Osteoblast (primary cell): Measurements from ENCODE around the gene TBL2. TPM values are rescaled to one million over a fixed set of nuclear protein-coding genes. Genes with fewer than 3 reads are reported as not detected.

Source experiments
- DNase-seq: peaks from one replicate; pipeline ENCODE4 v3.0.0; 2011; ENCODE audit warnings: low spot score, mixed read lengths; ENCODE audit not compliant: insufficient read length; ENCODE audit errors: missing footprints
- H2AFZ ChIP-seq: 2 replicates; pipeline ENCODE4 v1.6.0; 2011; ENCODE audit warnings: mild to moderate bottlenecking, low read length
- H3K27ac ChIP-seq: 2 replicates; pipeline ENCODE4 v1.5.1; 2011; ENCODE audit warnings: mild to moderate bottlenecking, low read depth, low read length, moderate library complexity
- H3K27me3 ChIP-seq: 2 replicates; pipeline ENCODE4 v1.6.0; 2012; ENCODE audit warnings: mild to moderate bottlenecking, control low read depth, inconsistent platforms, low read length, moderate library complexity; ENCODE audit not compliant: insufficient read depth
- H3K36me3 ChIP-seq: 2 replicates; pipeline ENCODE4 v1.5.1; 2011; ENCODE audit warnings: mild to moderate bottlenecking, low read length, control low read depth, moderate library complexity; ENCODE audit not compliant: insufficient read depth
- H3K4me1 ChIP-seq: 2 replicates; pipeline ENCODE4 v1.5.1; 2011; ENCODE audit warnings: mild to moderate bottlenecking, low read length, control low read depth, moderate library complexity; ENCODE audit not compliant: insufficient read depth
- H3K4me2 ChIP-seq: 2 replicates; pipeline ENCODE4 v1.6.0; 2011; ENCODE audit warnings: mild to moderate bottlenecking, low read length; ENCODE audit not compliant: insufficient read depth
- H3K4me3 ChIP-seq: fragments of 200-600 bp; sonication (generic); 3 replicates; pipeline ENCODE4 v1.5.1; 2012; ENCODE audit warnings: mild to moderate bottlenecking, low read length, inconsistent platforms; ENCODE audit not compliant: insufficient read depth
- H3K79me2 ChIP-seq: 2 replicates; pipeline ENCODE4 v1.6.0; 2012; ENCODE audit warnings: mild to moderate bottlenecking, low read length, control low read depth, inconsistent platforms; ENCODE audit not compliant: insufficient read depth
- H3K9me3 ChIP-seq: 2 replicates; pipeline ENCODE4 v1.5.1; 2011; ENCODE audit warnings: low read depth, low read length, control low read depth
- H4K20me1 ChIP-seq: 2 replicates; pipeline ENCODE4 v1.6.0; 2012; ENCODE audit warnings: mild to moderate bottlenecking, low read length, control low read depth; ENCODE audit not compliant: insufficient read depth
- total RNA-seq: library from RNA; depleted of rRNA; stranded (reverse); fragments of >200 nt; gene quantifications from 2 replicates; pipeline ENCODE4 v1.2.3, GENCODE V29; 2012
- TF ChIP-seq, protein P1 (sequence below): IDR thresholded peaks from 2 replicates; pipeline ENCODE4 v1.5.1; 2011; ENCODE audit warnings: mild to moderate bottlenecking, low read depth, low read length, moderate library complexity; ENCODE audit errors: extremely low read depth

The TBL2 gene
- total RNA-seq, 1 donor: 56.1 TPM

DNA sequence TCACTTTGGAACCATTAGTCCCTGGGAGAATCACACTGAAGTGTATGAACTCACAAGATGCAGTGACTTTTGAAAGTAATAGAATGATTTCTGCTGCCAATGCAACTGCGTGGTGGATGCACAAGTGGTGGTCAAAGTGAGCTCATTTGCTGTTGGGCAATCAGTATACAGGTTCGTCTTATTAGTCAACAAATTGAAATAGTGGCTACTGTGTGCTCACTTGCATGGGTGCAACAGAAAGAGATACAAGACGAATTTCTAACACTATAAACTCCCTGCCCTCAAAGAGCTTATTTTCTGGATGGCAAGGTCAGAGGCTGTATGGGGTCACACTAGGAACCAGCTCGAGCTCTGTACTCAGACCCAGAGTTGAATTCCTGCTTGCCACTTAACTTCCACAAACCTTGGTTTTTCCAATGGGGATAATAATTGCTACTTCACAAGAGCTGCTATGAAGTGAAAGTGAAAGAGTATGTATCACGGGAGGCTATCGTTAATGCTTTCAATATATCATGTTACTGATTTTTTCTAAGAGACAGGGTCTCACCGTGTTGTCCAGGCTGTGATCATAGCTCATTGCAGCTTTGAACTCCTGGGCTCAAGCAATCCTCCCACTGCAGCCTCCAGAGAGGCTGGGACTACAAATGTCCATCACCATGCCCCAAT, 12.6 kb downstream of the TBL2 start:
- H3K4me1 ChIP-seq: peaks cover 8% of the 10 kb centered on the region
- H3K4me3 ChIP-seq: peak overlapping the region; percentile 66
- peak overlapping the region; percentile 68 for H3K4me2 ChIP-seq
- H3K36me3 ChIP-seq: peaks cover 19% of the 10 kb centered on the region
- peaks cover 7% of the 10 kb centered on the region for H4K20me1 ChIP-seq
- H3K27ac ChIP-seq: no peak overlapping the region
- no peak for DNase-seq
- no peaks in the 10 kb centered on the region for H3K79me2 ChIP-seq
- H2AFZ ChIP-seq: peak overlapping the region; percentile 23
- H3K9me3 ChIP-seq: no peaks in the 10 kb centered on the region
- no peaks in the 10 kb centered on the region for H3K27me3 ChIP-seq
- TF ChIP-seq, protein P1, sequence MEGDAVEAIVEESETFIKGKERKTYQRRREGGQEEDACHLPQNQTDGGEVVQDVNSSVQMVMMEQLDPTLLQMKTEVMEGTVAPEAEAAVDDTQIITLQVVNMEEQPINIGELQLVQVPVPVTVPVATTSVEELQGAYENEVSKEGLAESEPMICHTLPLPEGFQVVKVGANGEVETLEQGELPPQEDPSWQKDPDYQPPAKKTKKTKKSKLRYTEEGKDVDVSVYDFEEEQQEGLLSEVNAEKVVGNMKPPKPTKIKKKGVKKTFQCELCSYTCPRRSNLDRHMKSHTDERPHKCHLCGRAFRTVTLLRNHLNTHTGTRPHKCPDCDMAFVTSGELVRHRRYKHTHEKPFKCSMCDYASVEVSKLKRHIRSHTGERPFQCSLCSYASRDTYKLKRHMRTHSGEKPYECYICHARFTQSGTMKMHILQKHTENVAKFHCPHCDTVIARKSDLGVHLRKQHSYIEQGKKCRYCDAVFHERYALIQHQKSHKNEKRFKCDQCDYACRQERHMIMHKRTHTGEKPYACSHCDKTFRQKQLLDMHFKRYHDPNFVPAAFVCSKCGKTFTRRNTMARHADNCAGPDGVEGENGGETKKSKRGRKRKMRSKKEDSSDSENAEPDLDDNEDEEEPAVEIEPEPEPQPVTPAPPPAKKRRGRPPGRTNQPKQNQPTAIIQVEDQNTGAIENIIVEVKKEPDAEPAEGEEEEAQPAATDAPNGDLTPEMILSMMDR: no peak

DNA sequence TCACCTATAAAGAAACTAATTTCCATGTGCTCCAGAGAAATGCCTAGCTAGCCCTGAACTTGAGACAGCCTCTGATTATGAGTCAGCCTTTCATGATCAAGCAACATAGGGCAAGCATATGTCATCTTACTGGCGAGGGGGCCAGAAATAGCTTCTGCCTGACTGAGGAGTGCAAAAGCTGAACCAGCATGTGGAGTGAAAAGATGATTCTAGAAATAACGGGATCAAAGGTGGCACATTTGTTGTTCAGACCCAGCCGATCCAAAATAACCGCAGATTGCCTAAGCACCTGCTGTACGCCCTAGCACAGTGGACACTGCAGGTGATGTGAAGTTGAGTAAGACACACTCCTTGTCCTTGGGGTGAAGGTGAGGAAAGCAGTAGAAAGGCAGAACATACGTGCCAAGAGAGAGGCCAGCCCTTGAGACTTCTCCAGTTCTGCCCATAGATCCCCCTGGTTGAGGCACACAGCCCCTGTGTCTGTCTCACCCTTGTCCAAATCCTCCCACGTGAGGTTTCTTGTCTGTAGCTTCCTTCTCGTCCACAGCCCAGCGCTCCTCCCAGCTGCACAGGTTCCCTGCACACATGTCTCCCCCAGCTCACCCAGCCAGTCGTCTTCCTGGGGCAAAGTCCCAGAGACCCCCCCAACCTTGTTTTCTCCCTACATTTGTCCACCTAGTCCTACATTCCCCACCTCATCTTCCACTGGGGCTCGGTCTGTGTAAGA, 18.1 kb downstream of the TBL2 start:
- peak; percentile 97 for DNase-seq
- Histone ChIP-seq H3K9me3 (no peaks in the 10 kb centered on the region), H4K20me1 (peaks cover 16% of the 10 kb centered on the region), H3K4me3 (no peak overlapping the region), H3K4me2 (peak overlapping the region; percentile 48), H3K27me3 (no peaks in the 10 kb centered on the region), H3K79me2 (peaks cover 17% of the 10 kb centered on the region), H3K4me1 (peaks cover 27% of the 10 kb centered on the region), H3K27ac (peak overlapping the region; percentile 41), H3K36me3 (no peaks in the 10 kb centered on the region), H2AFZ (peak overlapping the region; percentile 59)
- TF ChIP-seq, protein P1: no peak

DNA sequence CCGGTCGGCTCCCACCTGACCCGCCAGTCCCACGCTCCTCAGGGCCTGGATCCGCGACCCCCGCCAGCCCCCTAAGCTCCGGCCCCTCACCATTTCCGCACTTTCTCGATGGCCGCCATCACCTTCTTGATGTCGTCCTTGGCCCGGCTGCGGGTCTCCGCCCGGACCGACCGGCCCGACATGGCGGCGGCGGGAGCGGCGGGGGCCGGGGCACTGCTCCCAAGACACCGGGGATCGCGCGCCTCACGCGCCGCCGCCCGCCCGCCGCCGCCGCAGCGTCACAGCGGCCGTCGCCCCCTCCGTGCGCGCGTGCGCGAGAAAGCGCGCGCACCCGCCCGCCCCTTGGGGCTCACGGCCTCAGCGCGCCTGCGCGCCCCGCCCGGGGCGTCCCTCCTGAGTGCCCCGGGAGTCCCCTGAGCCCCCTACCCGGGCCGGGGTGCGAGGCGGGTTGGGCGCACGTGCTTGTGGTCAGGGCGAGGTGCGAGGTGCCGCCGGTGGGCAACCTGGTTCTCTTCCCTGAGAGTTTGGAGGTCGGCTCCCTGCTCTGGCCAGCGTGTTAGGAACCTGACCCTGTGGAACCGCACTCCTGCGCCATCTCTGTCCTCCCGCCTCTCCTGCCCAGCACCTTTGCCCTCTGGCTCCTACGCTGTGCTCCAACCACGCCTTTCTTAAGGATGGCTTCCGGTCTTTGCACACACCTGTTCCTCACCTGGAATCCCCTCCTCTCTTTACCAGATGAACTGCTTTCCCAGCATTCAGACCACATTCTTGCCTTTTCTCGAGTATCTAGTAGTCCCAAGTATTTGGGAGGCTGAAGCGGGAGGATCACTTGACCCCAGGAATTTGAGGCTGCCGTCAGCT, 20.8 kb downstream of the TBL2 start, which contains the start of gene BCL7B:
Gene BCL7B, minus strand, starts transcription at position 294 of the 861 bp plus-strand sequence. Its CDS starts 112 bp downstream, at position 182.
- H4K20me1 ChIP-seq: peaks cover 32% of the 10 kb centered on the region
- TF ChIP-seq, protein P1: no peak
- H3K79me2 ChIP-seq: peaks cover 42% of the 10 kb centered on the region
- H3K27me3 ChIP-seq: no peaks in the 10 kb centered on the region
- H3K4me3 ChIP-seq: peak within 1 kb of the TSS; percentile 95
- H3K27ac ChIP-seq: peak within 1 kb of the TSS; percentile 91
- H3K9me3 ChIP-seq: no peaks in the 10 kb centered on the region
- H3K4me1 ChIP-seq: peaks cover 30% of the 10 kb centered on the region
- H3K36me3 ChIP-seq: peaks cover 9% of the 10 kb centered on the region
- DNase-seq: peak; percentile 99
- peak within 1 kb of the TSS; percentile 93 for H2AFZ ChIP-seq
- H3K4me2 ChIP-seq: peak within 1 kb of the TSS; percentile 91
